Aorta (tissue), 5 donors: ENCODE measurements around the gene SNRPE. TPM values are rescaled to one million over a fixed set of nuclear protein-coding genes. Genes with fewer than 3 reads are reported as not detected.
"Not testable (repeated sequence)": the region's sequence is repeated elsewhere in the genome, so short reads cannot be mapped to it uniquely, and the experiment has no call there.

Experiments used
- ATAC-seq: fragments of 200-7000 bp; cut with Tn5 transposase; one replicate; pipeline ENCODE4 v1.9.1; 2022; ENCODE audit warnings: moderate library complexity; ENCODE audit not compliant: low FRiP score
- DNase-seq, 2 donors: peaks; one replicate each; pipeline ENCODE4 v3.0.0-alpha.2; 2020
- H3K27ac ChIP-seq, 2 donors: one replicate each; pipeline ENCODE4 v1.5.1; 2013; ENCODE audit warnings: low read length in 2 of 2, mild to moderate bottlenecking in 2 of 2, moderate library complexity in 2 of 2, control low read depth in 1 of 2, inconsistent platforms in 1 of 2, low read depth in 1 of 2
- H3K27me3 ChIP-seq, 2 donors: one replicate each; pipeline ENCODE4 v1.6.1; 2013; ENCODE audit warnings: control low read depth in 1 of 2, low read length in 1 of 2, mild to moderate bottlenecking in 1 of 2, moderate library complexity in 1 of 2; ENCODE audit not compliant: insufficient read depth in 2 of 2, control insufficient read depth in 1 of 2
- H3K36me3 ChIP-seq, 2 donors: one replicate each; pipeline ENCODE4 v1.6.1; 2013; ENCODE audit warnings: control low read depth in 1 of 2, low read length in 1 of 2, mild to moderate bottlenecking in 1 of 2; ENCODE audit not compliant: insufficient read depth in 2 of 2, control insufficient read depth in 1 of 2
- H3K4me1 ChIP-seq, 2 donors: one replicate each; pipeline ENCODE4 v1.6.1; 2013; ENCODE audit warnings: low read length in 2 of 2, control low read depth in 1 of 2, mild to moderate bottlenecking in 1 of 2, moderate library complexity in 1 of 2; ENCODE audit not compliant: insufficient read depth in 2 of 2, control insufficient read depth in 1 of 2
- H3K4me3 ChIP-seq, 2 donors: one replicate each; pipeline ENCODE4 v1.5.1; 2013; ENCODE audit warnings: low read length in 2 of 2, control low read depth in 1 of 2, mild to moderate bottlenecking in 1 of 2
- H3K9me3 ChIP-seq: one replicate; pipeline ENCODE4 v1.6.1; 2013; ENCODE audit warnings: mild to moderate bottlenecking, low read length; ENCODE audit not compliant: control insufficient read depth
- WGBS, 2 donors: extraction: QIAGEN DNeasy Blood & Tissue Kit; methylation state at CpG; one replicate each; pipeline ENCODE4 v1.1.7; 2013; 5-methylcytosine and 5-hydroxymethylcytosine counted together
- intact Hi-C, 2 donors: fragments of 100-400 bp; cut with DNase I; formaldehyde crosslinking; loops; one replicate each; pipeline versions ENCODE4 v1.14.2 to v1.15.0; 2022
- polyA plus RNA-seq, 2 donors: library from polyadenylated mRNA; stranded (reverse); fragments of 200-250 nt; gene quantifications; one replicate each; pipeline ENCODE4 v1.2.3, GENCODE V29; 2013
- total RNA-seq, 2 donors: library from RNA; stranded (reverse); fragmentation: NEBNext Ultra II Directional; extraction: Animal tissue kit (Norgen Biotek cat#: 25700); gene quantifications; one replicate each; pipeline ENCODE4 v1.2.1, GENCODE V29; 2021
- donor health status: healthy with polysubstance abuse.
- donor health status: Bipolar disorder and iron deficiency.
- donor health status: DM: no; HTN: no; CAD: no.
- donor health status: DM: no; HTN: no; CAD: no.
- donor health status: DM: yes; HTN: yes; CAD: no.

The SNRPE gene
- total and polyA plus RNA-seq, 4 donors = 53.7 to 172 (median 62.1) TPM

DNA sequence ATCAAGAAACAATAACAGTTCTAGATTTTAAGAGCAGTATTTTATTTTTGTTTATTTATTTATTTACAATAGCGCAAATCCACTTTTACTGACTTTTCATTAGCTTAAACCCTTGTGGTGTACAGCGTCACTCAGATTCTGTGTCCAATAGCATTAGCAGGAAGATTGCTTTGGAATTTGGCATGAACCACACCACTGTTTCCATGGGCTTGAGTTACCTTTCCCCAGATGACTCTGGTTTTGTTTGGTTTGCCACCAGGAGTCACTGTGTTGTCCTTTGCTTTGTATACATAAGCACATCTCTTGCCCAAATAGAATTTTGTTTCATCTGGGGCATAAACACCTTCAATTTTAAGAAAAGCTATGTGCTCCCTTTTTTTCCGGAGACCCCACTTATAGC lies 25.9 kb upstream of the SNRPE start:
- no peak for ATAC-seq
- WGBS, 2 donors = 95 to 97% methylated on average over 3 of the region's 3 CpGs
- Histone ChIP-seq H3K36me3 (peaks cover 0 to 5% of the 10 kb centered on the region in 2 donors), H3K4me3 (no peak overlapping the region), H3K27me3 (no peaks in the 10 kb centered on the region), H3K9me3 (no peaks in the 10 kb centered on the region), H3K4me1 (peaks cover 2% of the 10 kb centered on the region in 2 donors), H3K27ac (no peak overlapping the region)
- intact Hi-C loops = no loop called here
- no peak for DNase-seq

DNA sequence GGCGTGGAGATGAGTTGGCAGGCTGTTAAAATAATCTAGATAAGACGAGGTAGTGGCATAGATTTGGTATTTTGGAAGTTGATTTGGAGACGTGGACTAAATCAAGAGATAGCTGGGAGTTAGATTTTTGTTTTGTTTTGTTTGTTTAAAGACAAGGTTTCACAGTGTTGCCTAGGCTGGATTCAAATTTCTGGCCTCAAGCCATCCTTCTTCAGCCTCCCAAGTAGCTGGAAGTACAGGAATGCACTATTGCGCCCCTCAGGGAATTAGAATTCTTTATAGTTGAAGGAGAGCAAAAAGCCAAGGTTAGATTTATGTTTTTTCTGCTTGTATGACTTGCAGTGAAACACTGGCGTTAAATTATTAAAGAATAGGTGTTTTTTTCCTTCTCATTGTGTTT lies 22.3 kb upstream of the SNRPE start:
- H3K27ac ChIP-seq = no peak overlapping the region
- 22 to 26% methylated on average over 5 of the region's 5 CpGs for WGBS, 2 donors
- no peak for ATAC-seq
- H3K4me3 ChIP-seq = no peak overlapping the region
- intact Hi-C loops = no loop called here
- H3K9me3 ChIP-seq = no peaks in the 10 kb centered on the region
- H3K4me1 ChIP-seq = peaks cover 2% of the 10 kb centered on the region in 2 donors
- H3K36me3 ChIP-seq = peaks cover 0 to 5% of the 10 kb centered on the region in 2 donors
- no peaks in the 10 kb centered on the region for H3K27me3 ChIP-seq
- DNase-seq = no peak

DNA sequence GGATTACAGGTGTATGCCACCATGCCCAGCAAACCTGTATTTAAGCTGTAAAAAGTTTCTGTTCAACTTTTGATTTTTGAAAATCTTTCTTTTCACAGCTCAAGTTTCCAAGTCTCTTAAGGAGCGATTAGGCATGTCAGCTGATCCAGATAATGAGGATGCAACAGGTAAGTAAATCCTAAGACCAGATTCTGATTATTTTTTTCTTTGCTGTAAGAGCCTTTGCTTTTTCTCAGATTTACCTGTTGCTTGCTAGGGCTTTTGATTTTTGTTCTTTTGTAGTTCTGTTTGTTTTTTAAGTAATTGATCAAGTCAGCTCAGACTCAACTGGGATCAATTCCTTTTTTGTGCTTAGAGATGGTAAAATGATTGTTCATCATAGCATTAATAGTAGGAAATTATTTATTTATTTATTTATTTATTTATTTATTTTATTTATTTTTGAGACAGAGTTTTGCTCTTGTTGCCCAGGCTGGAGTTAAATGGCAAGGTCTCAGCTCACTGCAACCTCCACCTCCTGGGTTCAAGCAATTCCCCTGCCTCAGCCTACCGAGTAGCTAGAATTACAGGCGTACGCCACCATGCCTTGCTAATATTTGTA lies 21.1 kb upstream of the SNRPE start:
- H3K4me1 ChIP-seq = peaks cover 2% of the 10 kb centered on the region in 2 donors
- no peak for ATAC-seq
- DNase-seq = no peak
- intact Hi-C loops = no loop called here
- peaks cover 0 to 5% of the 10 kb centered on the region in 2 donors for H3K36me3 ChIP-seq
- no peaks in the 10 kb centered on the region for H3K27me3 ChIP-seq
- no peaks in the 10 kb centered on the region for H3K9me3 ChIP-seq
- WGBS, 2 donors = 97 to 99% methylated on average over 4 of the region's 4 CpGs
- H3K27ac ChIP-seq = no peak overlapping the region
- H3K4me3 ChIP-seq = no peak overlapping the region

DNA sequence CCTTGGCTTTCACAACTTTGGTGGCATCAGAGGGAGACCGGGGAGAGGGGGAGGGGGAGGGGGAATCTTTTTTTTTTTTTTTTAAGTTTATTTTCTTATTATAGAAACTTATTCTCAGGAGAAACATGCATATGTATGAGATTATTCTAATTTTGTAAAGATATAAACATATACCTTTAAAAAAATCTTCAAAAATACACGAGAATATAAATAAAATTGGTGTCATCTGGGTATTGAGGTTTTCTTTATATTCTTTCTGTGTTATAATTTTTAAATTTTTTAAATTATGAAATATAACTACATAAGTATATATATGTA lies 18.9 kb upstream of the SNRPE start:
- Histone ChIP-seq H3K27me3 (no peaks in the 10 kb centered on the region), H3K27ac (no peak overlapping the region), H3K4me1 (peaks cover 2% of the 10 kb centered on the region in 2 donors), H3K4me3 (no peak overlapping the region), H3K9me3 (no peaks in the 10 kb centered on the region), H3K36me3 (peaks cover 2 to 7% of the 10 kb centered on the region in 2 donors)
- no peak for DNase-seq
- ATAC-seq = no peak
- WGBS, 2 donors = 55 to 66% methylated on average over 2 of the region's 2 CpGs
- intact Hi-C loops = no loop called here

DNA sequence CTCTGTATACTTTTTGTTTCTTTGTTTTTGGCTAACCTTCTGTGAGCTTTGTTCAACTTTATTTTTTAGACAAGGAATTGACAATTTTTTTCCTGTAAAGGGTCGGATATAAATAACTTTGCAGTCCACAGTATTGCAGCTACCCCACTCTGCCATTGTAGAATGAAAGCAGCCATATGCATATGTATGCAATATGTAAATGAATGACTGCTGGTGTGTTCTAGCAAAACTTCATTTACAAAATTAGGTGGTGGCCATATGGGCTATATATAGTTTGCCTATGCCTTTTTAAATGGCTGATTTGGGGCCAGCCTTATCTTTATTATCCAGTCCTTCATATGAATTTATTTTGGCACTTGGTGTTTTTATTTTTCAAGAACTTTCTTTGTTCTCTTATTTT lies 18.0 kb upstream of the SNRPE start:
- Histone ChIP-seq H3K27me3 (no peaks in the 10 kb centered on the region), H3K27ac (no peak overlapping the region), H3K9me3 (no peaks in the 10 kb centered on the region), H3K4me1 (peaks cover 2% of the 10 kb centered on the region in 2 donors), H3K36me3 (peaks cover 4 to 5% of the 10 kb centered on the region in 2 donors), H3K4me3 (no peak overlapping the region)
- ATAC-seq (no peak), DNase-seq (no peak)
- WGBS, 2 donors = 29 to 33% methylated on average over 1 of the region's 1 CpG
- intact Hi-C loops = no loop called here

DNA sequence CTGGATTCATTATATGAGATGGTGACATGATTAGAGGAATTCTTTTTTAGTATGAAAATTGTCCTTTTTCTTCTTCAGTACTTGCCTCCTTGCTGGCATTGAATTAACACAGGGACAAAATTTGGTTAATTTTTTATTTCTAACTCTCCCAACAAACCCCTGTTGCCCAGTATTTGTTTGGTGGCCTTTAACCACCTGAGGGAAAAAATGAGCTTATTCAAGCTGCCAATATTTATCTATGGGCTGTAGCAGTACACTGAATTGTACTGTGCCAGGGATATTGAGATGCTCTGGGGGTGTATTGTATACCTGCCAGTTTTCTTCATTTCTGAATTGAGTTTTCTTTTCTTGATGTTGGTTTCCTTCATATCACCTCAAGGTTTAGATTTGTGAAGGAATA lies 8.3 kb upstream of the SNRPE start:
- intact Hi-C loops, ATAC-seq, H3K36me3 ChIP-seq, H3K4me1 ChIP-seq, H3K4me3 ChIP-seq, H3K9me3 ChIP-seq, H3K27me3 ChIP-seq, H3K27ac ChIP-seq, DNase-seq: not testable (repeated sequence)

DNA sequence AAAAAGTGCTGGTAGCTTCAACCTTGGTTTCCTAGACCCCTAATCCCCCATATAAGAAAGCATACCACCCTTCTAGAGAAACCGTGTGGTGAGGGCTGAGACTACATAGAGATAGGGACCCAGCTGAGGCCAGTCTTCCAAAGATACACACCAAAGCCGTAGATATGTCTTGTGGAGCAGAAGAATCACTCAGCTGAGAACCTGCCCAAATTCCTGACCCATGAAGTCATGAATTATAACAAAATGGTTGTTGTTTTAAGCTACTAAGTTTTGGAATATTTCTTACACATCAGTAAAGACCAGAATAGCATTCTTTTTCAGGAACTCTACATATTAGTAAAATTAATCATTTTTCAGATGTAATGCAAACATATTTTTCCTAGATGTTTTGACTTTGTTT lies 3.3 kb upstream of the SNRPE start:
- no peak overlapping the region for H3K4me3 ChIP-seq
- no peaks in the 10 kb centered on the region for H3K9me3 ChIP-seq
- WGBS, 2 donors = 11 to 17% methylated on average over 2 of the region's 2 CpGs
- peak overlapping the region in 1 of 2 donors; percentile 85 for H3K27ac ChIP-seq
- no peak for ATAC-seq
- H3K36me3 ChIP-seq = no peaks in the 10 kb centered on the region
- intact Hi-C loops = no loop called here
- peaks cover 4 to 7% of the 10 kb centered on the region in 2 donors for H3K4me1 ChIP-seq
- H3K27me3 ChIP-seq = no peaks in the 10 kb centered on the region
- no peak for DNase-seq

DNA sequence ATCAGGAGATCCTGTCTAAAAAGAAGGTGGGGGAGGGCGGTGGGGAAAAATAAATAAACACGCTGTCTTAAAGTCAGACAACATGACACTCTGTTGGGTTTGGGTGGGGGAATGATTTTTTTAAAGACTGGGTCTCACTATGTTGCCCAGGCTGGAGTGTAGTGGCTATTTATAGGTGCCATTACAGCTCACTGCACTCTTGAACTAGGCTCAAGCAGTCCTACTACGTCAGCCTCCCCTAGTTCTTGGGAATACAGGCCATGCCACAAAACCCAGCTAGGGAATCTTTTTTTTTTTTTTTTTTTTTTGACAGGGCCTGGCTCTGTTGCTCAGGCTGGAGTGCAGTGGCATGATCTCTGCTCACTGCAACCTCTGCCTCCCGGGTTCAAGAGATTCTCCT lies 2.4 kb upstream of the SNRPE start:
- no peaks in the 10 kb centered on the region for H3K9me3 ChIP-seq
- no peak for ATAC-seq
- H3K4me3 ChIP-seq = no peak overlapping the region
- no peaks in the 10 kb centered on the region for H3K36me3 ChIP-seq
- DNase-seq = no peak
- no peaks in the 10 kb centered on the region for H3K27me3 ChIP-seq
- peak overlapping the region; percentile 24 to 78 for H3K27ac ChIP-seq
- 39 to 49% methylated on average over 4 of the region's 4 CpGs for WGBS, 2 donors
- H3K4me1 ChIP-seq = peaks cover 4 to 7% of the 10 kb centered on the region in 2 donors
- intact Hi-C loops = no loop called here

DNA sequence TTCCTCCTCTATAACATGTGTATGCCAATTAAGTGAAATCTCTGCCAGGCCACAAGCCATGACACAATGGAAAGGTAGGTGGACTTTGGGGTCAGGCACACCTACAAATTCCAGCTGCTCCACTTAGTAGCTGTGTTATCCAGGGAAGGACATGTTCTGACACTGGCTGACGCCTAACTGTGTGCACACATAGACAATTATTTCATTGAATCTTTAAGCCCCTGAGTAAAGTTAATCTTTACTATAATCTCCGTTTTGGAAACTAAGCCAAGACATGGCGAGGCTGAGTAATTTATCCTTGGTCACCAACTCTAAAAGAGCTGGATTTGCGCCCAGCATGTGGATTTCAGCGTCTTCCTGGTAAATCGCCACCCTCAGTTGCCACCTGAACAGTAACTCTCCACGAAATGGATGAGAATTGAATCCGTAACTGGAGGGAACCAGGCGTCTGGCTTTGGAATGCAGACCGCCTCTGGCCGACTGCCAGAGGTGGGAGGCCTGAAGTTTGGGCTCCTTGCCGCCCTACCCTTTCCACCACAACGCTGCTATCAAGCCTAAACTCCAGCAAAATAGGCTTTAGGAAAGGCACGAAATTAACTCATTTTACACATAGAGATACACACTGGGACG lies 888 bp upstream of the SNRPE start:
- no peaks in the 10 kb centered on the region for H3K9me3 ChIP-seq
- no peak overlapping the region for H3K4me3 ChIP-seq
- DNase-seq (no peak), ATAC-seq (peak; percentile 3)
- H3K4me1 ChIP-seq = peaks cover 4 to 7% of the 10 kb centered on the region in 2 donors
- H3K27me3 ChIP-seq = no peaks in the 10 kb centered on the region
- H3K36me3 ChIP-seq = peaks cover under 1 to 2% of the 10 kb centered on the region in 2 donors
- peak overlapping the region in 1 of 2 donors; percentile 83 for H3K27ac ChIP-seq
- intact Hi-C loops = loop anchor here (2.0 to 10.0 kb wide), 5 partner anchors 63 to 544 kb away; partner anchors contain the start of genes ZBED6 (in 1 of the 2) and ZC3H11A (in 1 of the 2)
- 8 to 9% methylated on average over 15 of the region's 15 CpGs for WGBS, 2 donors
